ENCODE data around the gene MS4A15.
"Not testable (repeated sequence)": the region's sequence is repeated elsewhere in the genome, so short reads cannot be mapped to it uniquely, and the experiment has no call there.

The MS4A15 gene

GRCh38 chr11:60750911-60751310, 5.8 kb upstream of the MS4A15 start:
- no peak for DNase-seq (ENCODE audit: low read depth)
- TF ChIP-seq CTCF (IDR thresholded peaks at IDR 0.05; ENCODE audit: insufficient read depth, low read depth, low read length, missing control alignments) = no peak

GRCh38 chr11:60753309-60753708, 3.4 kb upstream of the MS4A15 start:
- no peak overlapping the region for H3K4me3 ChIP-seq (ENCODE audit: low read depth, low read length)
- DNase-seq (ENCODE audit: low read depth) = no peak
- no peak for TF ChIP-seq CTCF (IDR thresholded peaks at IDR 0.05; ENCODE audit: insufficient read depth, low read depth, low read length, missing control alignments)

More at GRCh38 chr11:60750911-60751310, 5.8 kb upstream of the MS4A15 start:
- no peak overlapping the region for H3K4me3 ChIP-seq (ENCODE audit: low read depth, low read length)

GRCh38 chr11:60754887-60755286, 1.8 kb upstream of the MS4A15 start:
- no peak for DNase-seq (ENCODE audit: low read depth)
- no peak overlapping the region for H3K4me3 ChIP-seq (ENCODE audit: low read depth, low read length)
- TF ChIP-seq CTCF (IDR thresholded peaks at IDR 0.05; ENCODE audit: insufficient read depth, low read depth, low read length, missing control alignments) = no peak

GRCh38 chr11:60757231-60757800, 649 bp downstream of the MS4A15 start:
- TF ChIP-seq CTCF (IDR thresholded peaks at IDR 0.05; ENCODE audit: insufficient read depth, low read depth, low read length, missing control alignments) = no peak
- no peak overlapping the region for H3K4me3 ChIP-seq (ENCODE audit: low read depth, low read length)
- no peak for DNase-seq (ENCODE audit: low read depth)

GRCh38 chr11:60758671-60759070, 2.0 kb downstream of the MS4A15 start:
- H3K4me3 ChIP-seq (ENCODE audit: low read depth, low read length); DNase-seq (ENCODE audit: low read depth): not testable (repeated sequence)

- not testable (repeated sequence) for H3K4me3 ChIP-seq (ENCODE audit: low read depth, low read length); DNase-seq (ENCODE audit: low read depth)
These were observed 3.0 kb downstream of the MS4A15 start for GRCh38 chr11:60759438-60760225.

- TF ChIP-seq CTCF (IDR thresholded peaks at IDR 0.05; ENCODE audit: insufficient read depth, low read depth, low read length, missing control alignments) = no peak
- DNase-seq (ENCODE audit: low read depth) = peak; percentile 72
- no peak overlapping the region for H3K4me3 ChIP-seq (ENCODE audit: low read depth, low read length)
These were observed 4.9 kb downstream of the MS4A15 start for GRCh38 chr11:60761436-60762190.

All from GM12865 (cell line).